Measurements from ENCODE around the gene GPR34. TPM values are rescaled to one million over a fixed set of nuclear protein-coding genes. Genes with fewer than 3 reads are reported as not detected.
"Not testable (repeated sequence)": the region's sequence is repeated elsewhere in the genome, so short reads cannot be mapped to it uniquely, and the experiment has no call there.

Gene GPR34
- total RNA-seq, 2 donors from 2014 or later, result 0.64 to 1.5 TPM

GRCh38 chrX:41672643-41673042, 16.1 kb upstream of the GPR34 start:
- peaks cover 4 to 19% of the 10 kb centered on the region in 2 donors for H3K4me1 Mint-ChIP-seq (ENCODE audit: low read depth in 2 of 2)
- H3K9me3 Mint-ChIP-seq, result no peaks in the 10 kb centered on the region
- H3K27me3 Mint-ChIP-seq, result peaks cover 0 to 25% of the 10 kb centered on the region in 2 donors
- no peak overlapping the region for H3K27ac Mint-ChIP-seq
- peaks cover 8% of the 10 kb centered on the region for H3K36me3 Mint-ChIP-seq
- DNase-seq (ENCODE audit: low spot score) (no peak), ATAC-seq (peak in 1 of 2 donors; percentile 57)
- peak overlapping the region; percentile 1 for H3K4me3 Mint-ChIP-seq

- H3K36me3 Mint-ChIP-seq; H3K27ac Mint-ChIP-seq; H3K9me3 Mint-ChIP-seq; DNase-seq (ENCODE audit: low spot score); ATAC-seq; H3K4me3 Mint-ChIP-seq: not testable (repeated sequence)
- H3K27me3 Mint-ChIP-seq, result peaks cover 0 to 21% of the 10 kb centered on the region in 2 donors
- H3K4me1 Mint-ChIP-seq (ENCODE audit: low read depth in 2 of 2), result peaks cover 4 to 19% of the 10 kb centered on the region in 2 donors
These were observed 12.4 kb upstream of the GPR34 start for GRCh38 chrX:41676361-41676760.

- Mint-ChIP-seq H3K27me3 (peaks cover 0 to 18% of the 10 kb centered on the region in 2 donors), H3K9me3 (no peaks in the 10 kb centered on the region), H3K4me1 (ENCODE audit: low read depth in 2 of 2) (peaks cover 4 to 14% of the 10 kb centered on the region in 2 donors), H3K4me3 (no peak overlapping the region), H3K36me3 (peaks cover 8% of the 10 kb centered on the region), H3K27ac (no peak overlapping the region)
- DNase-seq (ENCODE audit: low spot score) (no peak), ATAC-seq (no peak)
These were observed 11.4 kb upstream of the GPR34 start for GRCh38 chrX:41677183-41678060.

GRCh38 chrX:41684138-41684537, 4.6 kb upstream of the GPR34 start:
- peaks cover 0 to 14% of the 10 kb centered on the region in 2 donors for H3K27me3 Mint-ChIP-seq

GRCh38 chrX:41684940-41685339, 3.8 kb upstream of the GPR34 start:
- H3K9me3 Mint-ChIP-seq, result no peaks in the 10 kb centered on the region
- H3K4me1 Mint-ChIP-seq (ENCODE audit: low read depth in 2 of 2), result peaks cover 10 to 21% of the 10 kb centered on the region in 2 donors
- no peak for ATAC-seq
- H3K27ac Mint-ChIP-seq, result no peak overlapping the region
- no peak for DNase-seq (ENCODE audit: low spot score)
- no peaks in the 10 kb centered on the region for H3K36me3 Mint-ChIP-seq
- peaks cover 0 to 12% of the 10 kb centered on the region in 2 donors for H3K27me3 Mint-ChIP-seq
- H3K4me3 Mint-ChIP-seq, result no peak overlapping the region

More at GRCh38 chrX:41684138-41684537, 4.6 kb upstream of the GPR34 start:
- DNase-seq (ENCODE audit: low spot score), result no peak
- Mint-ChIP-seq H3K4me3 (no peak overlapping the region), H3K27ac (no peak overlapping the region), H3K36me3 (no peaks in the 10 kb centered on the region), H3K9me3 (no peaks in the 10 kb centered on the region), H3K4me1 (ENCODE audit: low read depth in 2 of 2) (peaks cover 10 to 21% of the 10 kb centered on the region in 2 donors)
- no peak for ATAC-seq

GRCh38 chrX:41686788-41687187, 2.0 kb upstream of the GPR34 start:
- Mint-ChIP-seq H3K4me1 (ENCODE audit: low read depth in 2 of 2) (peaks cover 10 to 21% of the 10 kb centered on the region in 2 donors), H3K27me3 (peaks cover 0 to 12% of the 10 kb centered on the region in 2 donors), H3K36me3 (no peaks in the 10 kb centered on the region), H3K9me3 (no peaks in the 10 kb centered on the region), H3K4me3 (peak overlapping the region; percentile 81), H3K27ac (peak overlapping the region in 1 of 2 donors; percentile 64)
- no peak for DNase-seq (ENCODE audit: low spot score)
- peak in 1 of 2 donors; percentile 58 for ATAC-seq

- Mint-ChIP-seq H3K27ac (peak overlapping the region in 1 of 2 donors; percentile 43), H3K4me3 (peak overlapping the region; percentile 67), H3K4me1 (ENCODE audit: low read depth in 2 of 2) (peaks cover 16 to 30% of the 10 kb centered on the region in 2 donors), H3K27me3 (peaks cover 0 to 12% of the 10 kb centered on the region in 2 donors), H3K9me3 (no peaks in the 10 kb centered on the region), H3K36me3 (no peaks in the 10 kb centered on the region)
- DNase-seq (ENCODE audit: low spot score), result no peak
- no peak for ATAC-seq
These were observed 617 bp upstream of the GPR34 start for GRCh38 chrX:41688156-41688555.

- H3K27ac Mint-ChIP-seq, result no peak overlapping the region
- H3K36me3 Mint-ChIP-seq, result peaks cover 7% of the 10 kb centered on the region
- H3K9me3 Mint-ChIP-seq, result no peaks in the 10 kb centered on the region
- H3K4me3 Mint-ChIP-seq, result no peak overlapping the region
- no peak for ATAC-seq
- H3K4me1 Mint-ChIP-seq (ENCODE audit: low read depth in 2 of 2), result peaks cover 24 to 43% of the 10 kb centered on the region in 2 donors
- no peak for DNase-seq (ENCODE audit: low spot score)
- peaks cover 0 to 15% of the 10 kb centered on the region in 2 donors for H3K27me3 Mint-ChIP-seq
These were observed 938 bp downstream of the GPR34 start for GRCh38 chrX:41689711-41690110.

- Mint-ChIP-seq H3K9me3 (no peaks in the 10 kb centered on the region), H3K27me3 (peaks cover 0 to 10% of the 10 kb centered on the region in 2 donors), H3K36me3 (peaks cover 13% of the 10 kb centered on the region), H3K4me3 (no peak overlapping the region), H3K4me1 (ENCODE audit: low read depth in 2 of 2) (peaks cover 26 to 42% of the 10 kb centered on the region in 2 donors), H3K27ac (peak overlapping the region; percentile 55 to 87)
- ATAC-seq (no peak), DNase-seq (ENCODE audit: low spot score) (no peak)
These were observed 3.5 kb downstream of the GPR34 start for GRCh38 chrX:41692162-41692749.

- Mint-ChIP-seq H3K4me3 (peak overlapping the region; percentile 58), H3K36me3 (peaks cover 13% of the 10 kb centered on the region), H3K4me1 (ENCODE audit: low read depth in 2 of 2) (peaks cover 24 to 40% of the 10 kb centered on the region in 2 donors), H3K27me3 (peaks cover 0 to 9% of the 10 kb centered on the region in 2 donors), H3K27ac (peak overlapping the region; percentile 55 to 87), H3K9me3 (no peaks in the 10 kb centered on the region)
- DNase-seq (ENCODE audit: low spot score) (no peak), ATAC-seq (no peak)
These were observed 4.3 kb downstream of the GPR34 start for GRCh38 chrX:41693024-41693423.

GRCh38 chrX:41695426-41695825, 6.7 kb downstream of the GPR34 start:
- H3K27me3 Mint-ChIP-seq, result peaks cover 0 to 9% of the 10 kb centered on the region in 2 donors
- ATAC-seq, result peak; percentile 69 to 83
- H3K4me1 Mint-ChIP-seq (ENCODE audit: low read depth in 2 of 2), result peaks cover 22 to 31% of the 10 kb centered on the region in 2 donors
- peak overlapping the region; percentile 55 for H3K4me3 Mint-ChIP-seq
- H3K27ac Mint-ChIP-seq, result no peak overlapping the region
- DNase-seq (ENCODE audit: low spot score), result no peak
- peaks cover 13% of the 10 kb centered on the region for H3K36me3 Mint-ChIP-seq
- no peaks in the 10 kb centered on the region for H3K9me3 Mint-ChIP-seq

- H3K27ac Mint-ChIP-seq, result peak overlapping the region in 1 of 2 donors; percentile 65
- peaks cover 0 to 22% of the 10 kb centered on the region in 2 donors for H3K27me3 Mint-ChIP-seq
- DNase-seq (ENCODE audit: low spot score) (no peak), ATAC-seq (peak; percentile 71 to 76)
- H3K36me3 Mint-ChIP-seq, result peaks cover 5% of the 10 kb centered on the region
- no peaks in the 10 kb centered on the region for H3K9me3 Mint-ChIP-seq
- peak overlapping the region; percentile 60 for H3K4me3 Mint-ChIP-seq
- H3K4me1 Mint-ChIP-seq (ENCODE audit: low read depth in 2 of 2), result peaks cover 33% of the 10 kb centered on the region in 2 donors
These were observed 14.8 kb downstream of the GPR34 start for GRCh38 chrX:41703574-41704029.

GRCh38 chrX:41705042-41705441, 16.3 kb downstream of the GPR34 start:
- Mint-ChIP-seq H3K36me3 (peaks cover 5% of the 10 kb centered on the region), H3K27me3 (peaks cover 0 to 26% of the 10 kb centered on the region in 2 donors), H3K9me3 (no peaks in the 10 kb centered on the region), H3K27ac (peak overlapping the region; percentile 41 to 67), H3K4me3 (peak overlapping the region; percentile 62), H3K4me1 (ENCODE audit: low read depth in 2 of 2) (peaks cover 33% of the 10 kb centered on the region in 2 donors)
- ATAC-seq (no peak), DNase-seq (ENCODE audit: low spot score) (no peak)

Measured in natural killer cell treated with Interleukin-12 subunit alpha and Interleukin-12 subunit beta and Interleukin-15 and Interleukin-18, amount 100 ng/mL, for 72 hours (primary cell).